ENCODE results near the gene HIF1AN.

HIF1AN gene

DNA sequence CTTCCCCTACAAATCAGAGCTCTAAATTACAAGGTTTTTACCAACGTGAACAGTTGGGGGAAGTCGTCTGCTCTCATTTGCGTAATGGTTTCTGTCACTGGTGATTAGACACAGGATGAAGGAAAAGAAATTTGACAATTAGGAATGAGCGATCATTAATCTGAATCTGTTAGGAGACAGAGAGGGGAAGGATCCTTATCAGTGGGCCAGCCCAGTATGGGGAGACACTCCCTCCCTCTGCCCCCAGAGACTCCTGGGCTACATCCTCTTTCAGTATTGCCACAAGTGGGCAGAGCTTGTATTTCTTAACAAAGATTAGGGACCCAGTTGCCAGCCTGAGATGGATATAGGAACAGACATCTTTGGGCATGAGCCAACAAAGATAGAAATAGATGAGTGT is 15.5 kb downstream of the HIF1AN start:
- Histone ChIP-seq H3K4ac (ENCODE audit: low read depth, low read length) (no peak overlapping the region), H2BK15ac (replicated peaks; ENCODE audit: low read depth) (no peak overlapping the region), H4K8ac (ENCODE audit: low read depth, low read length) (no peak overlapping the region), H3K56ac (ENCODE audit: low read length) (no peak overlapping the region), H3K27me3 (ENCODE audit: insufficient read depth, low read length, poor library complexity) (no peaks in the 10 kb centered on the region), H3K23ac (ENCODE audit: low read length) (no peak overlapping the region), H3K27ac (ENCODE audit: low read depth, low read length) (no peak overlapping the region), H2BK120ac (ENCODE audit: low read depth, low read length) (no peak overlapping the region), H3K9ac (ENCODE audit: low read length) (no peak overlapping the region), H2AK5ac (ENCODE audit: low read length) (no peak overlapping the region), H3K4me3 (ENCODE audit: low read length) (no peak overlapping the region), H3K79me1 (ENCODE audit: low read length) (no peaks in the 10 kb centered on the region), H4K5ac (ENCODE audit: low read length) (no peak overlapping the region), H3K4me1 (ENCODE audit: control insufficient read depth, low read depth, low read length) (peaks cover 11% of the 10 kb centered on the region), H3K36me3 (ENCODE audit: control insufficient read depth, insufficient read depth, low read length) (peaks cover 14% of the 10 kb centered on the region), H3K79me2 (ENCODE audit: control insufficient read depth, insufficient read depth, low read length) (no peaks in the 10 kb centered on the region), H2BK5ac (ENCODE audit: low read length) (no peak overlapping the region), H3K18ac (ENCODE audit: low read length) (no peak overlapping the region), H3K4me2 (ENCODE audit: low read length) (no peak overlapping the region)
- DNase-seq, result no peak
- no CpG with 5 or more reads among the region's 4 CpGs for WGBS (ENCODE audit: extremely low coverage, insufficient coverage, low lambda C conversion rate)

DNA sequence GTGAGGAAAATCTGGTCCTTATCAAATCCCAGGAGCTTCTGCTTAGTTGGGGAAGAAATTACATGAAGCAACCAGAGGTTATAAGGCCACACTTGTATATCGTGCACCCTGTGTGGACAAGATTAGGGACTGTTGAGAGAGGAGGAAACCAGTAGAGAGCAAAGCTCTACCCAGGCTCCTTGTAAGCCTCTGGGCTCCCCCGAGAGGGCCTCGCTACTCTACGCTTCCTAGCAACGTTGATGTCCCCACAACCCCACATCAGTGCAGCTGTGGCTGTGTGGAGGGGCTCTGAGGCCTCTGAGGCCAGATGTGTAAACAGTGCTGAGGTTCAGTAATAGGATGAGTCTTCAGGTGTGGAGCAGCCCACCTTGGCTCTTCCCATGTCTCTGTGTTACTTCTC is 16.0 kb downstream of the HIF1AN start:
- H3K79me2 ChIP-seq (ENCODE audit: control insufficient read depth, insufficient read depth, low read length), result no peaks in the 10 kb centered on the region
- DNase-seq, result peak; percentile 72
- no peaks in the 10 kb centered on the region for H3K27me3 ChIP-seq (ENCODE audit: insufficient read depth, low read length, poor library complexity)
- peak overlapping the region; percentile 66 for H3K23ac ChIP-seq (ENCODE audit: low read length)
- no peak overlapping the region for H3K56ac ChIP-seq (ENCODE audit: low read length)
- H3K4ac ChIP-seq (ENCODE audit: low read depth, low read length), result no peak overlapping the region
- no peak overlapping the region for H3K4me3 ChIP-seq (ENCODE audit: low read length)
- no peak overlapping the region for H2BK120ac ChIP-seq (ENCODE audit: low read depth, low read length)
- no peak overlapping the region for H2AK5ac ChIP-seq (ENCODE audit: low read length)
- no CpG with 5 or more reads among the region's 5 CpGs for WGBS (ENCODE audit: extremely low coverage, insufficient coverage, low lambda C conversion rate)
- no peak overlapping the region for H4K5ac ChIP-seq (ENCODE audit: low read length)
- no peak overlapping the region for H3K18ac ChIP-seq (ENCODE audit: low read length)
- H3K4me1 ChIP-seq (ENCODE audit: control insufficient read depth, low read depth, low read length), result peaks cover 11% of the 10 kb centered on the region
- H3K4me2 ChIP-seq (ENCODE audit: low read length), result no peak overlapping the region
- no peak overlapping the region for H2BK5ac ChIP-seq (ENCODE audit: low read length)
- no peaks in the 10 kb centered on the region for H3K79me1 ChIP-seq (ENCODE audit: low read length)
- H2BK15ac ChIP-seq (replicated peaks; ENCODE audit: low read depth), result no peak overlapping the region
- no peak overlapping the region for H4K8ac ChIP-seq (ENCODE audit: low read depth, low read length)
- peaks cover 14% of the 10 kb centered on the region for H3K36me3 ChIP-seq (ENCODE audit: control insufficient read depth, insufficient read depth, low read length)
- H3K9ac ChIP-seq (ENCODE audit: low read length), result no peak overlapping the region
- no peak overlapping the region for H3K27ac ChIP-seq (ENCODE audit: low read depth, low read length)

DNA sequence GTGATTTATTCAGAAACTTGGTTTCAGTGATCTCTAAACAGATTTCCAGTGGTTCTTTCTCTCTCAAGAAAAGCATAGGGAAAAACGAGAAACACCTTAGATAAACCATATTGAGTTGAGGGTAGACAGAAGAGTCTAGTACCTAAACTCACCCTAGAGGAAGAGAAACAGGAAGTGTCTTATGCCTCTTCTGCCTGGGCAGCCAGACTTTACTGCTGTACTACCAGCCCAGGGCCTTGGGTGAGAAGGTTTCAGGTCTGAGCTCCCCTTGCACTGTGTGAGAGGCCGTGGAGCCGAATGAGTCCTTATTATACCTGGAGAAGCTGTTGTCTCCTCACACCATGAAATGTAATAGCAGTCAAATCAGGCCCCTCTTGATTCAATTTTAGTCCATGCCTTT is 18.2 kb downstream of the HIF1AN start:
- no peaks in the 10 kb centered on the region for H3K36me3 ChIP-seq (ENCODE audit: control insufficient read depth, insufficient read depth, low read length)
- no peak for DNase-seq

DNA sequence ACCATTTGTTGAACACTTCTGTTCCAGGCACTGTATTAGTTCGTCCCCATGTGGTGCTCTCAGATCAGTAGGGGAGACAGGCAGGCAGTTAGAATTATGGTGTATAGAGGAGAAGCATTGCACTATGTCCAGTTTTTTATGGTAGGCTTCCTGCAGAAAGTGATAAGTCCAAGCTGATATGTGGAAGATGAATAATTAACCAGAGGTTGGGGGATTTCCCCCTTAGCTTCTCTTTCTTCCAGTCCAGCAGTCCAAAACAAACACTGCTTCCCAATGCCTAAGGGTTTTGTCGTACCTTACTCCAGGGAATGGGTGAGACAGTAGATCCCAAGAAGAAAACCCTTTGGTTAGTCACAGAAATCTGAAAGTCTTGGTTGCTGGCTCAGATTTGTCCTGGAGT is 19.2 kb downstream of the HIF1AN start:
- H3K56ac ChIP-seq (ENCODE audit: low read length), result no peak overlapping the region
- no peak overlapping the region for H3K4ac ChIP-seq (ENCODE audit: low read depth, low read length)
- no peak overlapping the region for H3K23ac ChIP-seq (ENCODE audit: low read length)
- H2AK5ac ChIP-seq (ENCODE audit: low read length), result no peak overlapping the region
- H2BK15ac ChIP-seq (replicated peaks; ENCODE audit: low read depth), result no peak overlapping the region
- H3K36me3 ChIP-seq (ENCODE audit: control insufficient read depth, insufficient read depth, low read length), result no peaks in the 10 kb centered on the region
- no peak for DNase-seq
- H3K9ac ChIP-seq (ENCODE audit: low read length), result no peak overlapping the region
- no peak overlapping the region for H4K8ac ChIP-seq (ENCODE audit: low read depth, low read length)
- no peak overlapping the region for H3K4me2 ChIP-seq (ENCODE audit: low read length)
- peaks cover 11% of the 10 kb centered on the region for H3K4me1 ChIP-seq (ENCODE audit: control insufficient read depth, low read depth, low read length)
- WGBS (ENCODE audit: extremely low coverage, insufficient coverage, low lambda C conversion rate), result no CpG with 5 or more reads among the region's 2 CpGs
- no peaks in the 10 kb centered on the region for H3K27me3 ChIP-seq (ENCODE audit: insufficient read depth, low read length, poor library complexity)
- no peak overlapping the region for H2BK120ac ChIP-seq (ENCODE audit: low read depth, low read length)
- H3K27ac ChIP-seq (ENCODE audit: low read depth, low read length), result no peak overlapping the region
- H3K79me2 ChIP-seq (ENCODE audit: control insufficient read depth, insufficient read depth, low read length), result no peaks in the 10 kb centered on the region
- H3K4me3 ChIP-seq (ENCODE audit: low read length), result no peak overlapping the region
- H4K5ac ChIP-seq (ENCODE audit: low read length), result no peak overlapping the region
- H3K79me1 ChIP-seq (ENCODE audit: low read length), result no peaks in the 10 kb centered on the region
- H2BK5ac ChIP-seq (ENCODE audit: low read length), result no peak overlapping the region
- H3K18ac ChIP-seq (ENCODE audit: low read length), result no peak overlapping the region

More for the DNA sequence above, 18.2 kb downstream of the HIF1AN start:
- Histone ChIP-seq H2BK120ac (ENCODE audit: low read depth, low read length) (no peak overlapping the region), H3K79me2 (ENCODE audit: control insufficient read depth, insufficient read depth, low read length) (no peaks in the 10 kb centered on the region), H2AK5ac (ENCODE audit: low read length) (no peak overlapping the region), H3K4me1 (ENCODE audit: control insufficient read depth, low read depth, low read length) (peaks cover 11% of the 10 kb centered on the region), H3K18ac (ENCODE audit: low read length) (no peak overlapping the region), H3K79me1 (ENCODE audit: low read length) (no peaks in the 10 kb centered on the region), H4K5ac (ENCODE audit: low read length) (no peak overlapping the region), H4K8ac (ENCODE audit: low read depth, low read length) (no peak overlapping the region), H3K9ac (ENCODE audit: low read length) (no peak overlapping the region), H3K4ac (ENCODE audit: low read depth, low read length) (no peak overlapping the region), H3K27me3 (ENCODE audit: insufficient read depth, low read length, poor library complexity) (no peaks in the 10 kb centered on the region), H3K56ac (ENCODE audit: low read length) (no peak overlapping the region), H3K27ac (ENCODE audit: low read depth, low read length) (no peak overlapping the region), H2BK15ac (replicated peaks; ENCODE audit: low read depth) (no peak overlapping the region), H3K4me2 (ENCODE audit: low read length) (no peak overlapping the region), H3K23ac (ENCODE audit: low read length) (no peak overlapping the region), H3K4me3 (ENCODE audit: low read length) (no peak overlapping the region), H2BK5ac (ENCODE audit: low read length) (no peak overlapping the region)
- no CpG with 5 or more reads among the region's 3 CpGs for WGBS (ENCODE audit: extremely low coverage, insufficient coverage, low lambda C conversion rate)

DNA sequence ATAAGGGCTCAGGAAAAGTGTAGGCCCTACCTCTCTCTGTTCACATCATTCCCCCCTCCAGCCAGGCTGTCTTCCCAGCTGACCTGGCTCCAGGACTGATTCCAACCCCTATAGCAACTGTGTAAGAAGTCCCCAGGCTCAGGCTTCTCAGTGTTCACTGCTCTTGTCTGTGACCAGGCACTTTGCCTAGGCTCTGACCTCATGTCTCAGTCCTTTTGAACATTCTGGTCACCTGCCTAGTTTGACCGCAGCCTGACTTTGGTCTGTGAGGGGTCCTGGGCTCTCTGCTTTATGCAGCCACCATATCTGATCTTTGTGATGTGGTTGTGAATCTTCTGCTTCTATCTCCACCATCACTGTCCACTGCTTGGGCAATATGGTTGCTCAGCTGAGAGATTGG is 24.5 kb downstream of the HIF1AN start:
- H3K79me2 ChIP-seq (ENCODE audit: control insufficient read depth, insufficient read depth, low read length), result no peaks in the 10 kb centered on the region
- H3K36me3 ChIP-seq (ENCODE audit: control insufficient read depth, insufficient read depth, low read length), result no peaks in the 10 kb centered on the region
- no peak overlapping the region for H2BK15ac ChIP-seq (replicated peaks; ENCODE audit: low read depth)
- H3K79me1 ChIP-seq (ENCODE audit: low read length), result no peaks in the 10 kb centered on the region
- H2BK120ac ChIP-seq (ENCODE audit: low read depth, low read length), result no peak overlapping the region
- H4K8ac ChIP-seq (ENCODE audit: low read depth, low read length), result no peak overlapping the region
- H4K5ac ChIP-seq (ENCODE audit: low read length), result no peak overlapping the region
- H3K4me2 ChIP-seq (ENCODE audit: low read length), result no peak overlapping the region
- no peak overlapping the region for H3K4ac ChIP-seq (ENCODE audit: low read depth, low read length)
- WGBS (ENCODE audit: extremely low coverage, insufficient coverage, low lambda C conversion rate), result no CpG with 5 or more reads among the region's 1 CpG
- no peaks in the 10 kb centered on the region for H3K4me1 ChIP-seq (ENCODE audit: control insufficient read depth, low read depth, low read length)
- no peak overlapping the region for H3K27ac ChIP-seq (ENCODE audit: low read depth, low read length)
- no peaks in the 10 kb centered on the region for H3K27me3 ChIP-seq (ENCODE audit: insufficient read depth, low read length, poor library complexity)
- H3K23ac ChIP-seq (ENCODE audit: low read length), result peak overlapping the region; percentile 30
- H3K4me3 ChIP-seq (ENCODE audit: low read length), result no peak overlapping the region
- H2AK5ac ChIP-seq (ENCODE audit: low read length), result no peak overlapping the region
- no peak overlapping the region for H3K18ac ChIP-seq (ENCODE audit: low read length)
- no peak overlapping the region for H3K9ac ChIP-seq (ENCODE audit: low read length)
- H2BK5ac ChIP-seq (ENCODE audit: low read length), result no peak overlapping the region
- no peak overlapping the region for H3K56ac ChIP-seq (ENCODE audit: low read length)
- no peak for DNase-seq

DNA sequence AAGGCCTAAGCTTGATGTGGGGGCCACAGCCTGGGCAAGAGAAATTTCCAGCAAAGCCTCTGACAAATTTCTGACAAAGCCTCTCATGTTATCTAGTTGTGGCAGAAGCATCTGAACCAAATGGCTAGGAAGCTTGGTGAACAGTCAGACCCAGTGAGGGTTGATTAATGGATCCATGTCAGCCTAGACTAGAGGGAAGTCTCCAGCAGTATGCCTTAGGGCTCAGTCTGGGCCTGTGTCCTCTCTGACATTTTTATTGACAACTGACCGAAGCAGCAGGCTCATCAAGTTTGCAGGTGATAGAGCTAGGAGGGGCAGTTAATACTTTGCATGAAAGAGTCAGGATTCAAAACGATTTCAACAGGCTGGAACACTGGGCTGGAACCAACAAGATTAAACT is 25.3 kb downstream of the HIF1AN start:
- H3K4ac ChIP-seq (ENCODE audit: low read depth, low read length), result no peak overlapping the region
- no peak overlapping the region for H2BK120ac ChIP-seq (ENCODE audit: low read depth, low read length)
- no peak overlapping the region for H4K5ac ChIP-seq (ENCODE audit: low read length)
- WGBS (ENCODE audit: extremely low coverage, insufficient coverage, low lambda C conversion rate), result no CpG with 5 or more reads among the region's 2 CpGs
- no peaks in the 10 kb centered on the region for H3K4me1 ChIP-seq (ENCODE audit: control insufficient read depth, low read depth, low read length)
- H2BK5ac ChIP-seq (ENCODE audit: low read length), result no peak overlapping the region
- H3K4me3 ChIP-seq (ENCODE audit: low read length), result no peak overlapping the region
- H3K23ac ChIP-seq (ENCODE audit: low read length), result no peak overlapping the region
- H4K8ac ChIP-seq (ENCODE audit: low read depth, low read length), result no peak overlapping the region
- H3K9ac ChIP-seq (ENCODE audit: low read length), result no peak overlapping the region
- no peak overlapping the region for H3K27ac ChIP-seq (ENCODE audit: low read depth, low read length)
- H3K27me3 ChIP-seq (ENCODE audit: insufficient read depth, low read length, poor library complexity), result no peaks in the 10 kb centered on the region
- no peak overlapping the region for H2BK15ac ChIP-seq (replicated peaks; ENCODE audit: low read depth)
- no peak overlapping the region for H3K56ac ChIP-seq (ENCODE audit: low read length)
- H2AK5ac ChIP-seq (ENCODE audit: low read length), result no peak overlapping the region
- H3K79me2 ChIP-seq (ENCODE audit: control insufficient read depth, insufficient read depth, low read length), result no peaks in the 10 kb centered on the region
- no peaks in the 10 kb centered on the region for H3K36me3 ChIP-seq (ENCODE audit: control insufficient read depth, insufficient read depth, low read length)
- H3K4me2 ChIP-seq (ENCODE audit: low read length), result no peak overlapping the region
- H3K18ac ChIP-seq (ENCODE audit: low read length), result no peak overlapping the region
- no peaks in the 10 kb centered on the region for H3K79me1 ChIP-seq (ENCODE audit: low read length)
- no peak for DNase-seq
